Activated CD8-positive, alpha-beta T cell treated with anti-CD3 and anti-CD28 coated beads for 36 hours (primary cell): ENCODE data around the gene LHFPL3. TPM values are rescaled to one million over a fixed set of nuclear protein-coding genes. Genes with fewer than 3 reads are reported as not detected.
"Not testable (repeated sequence)": the region's sequence is repeated elsewhere in the genome, so short reads cannot be mapped to it uniquely, and the experiment has no call there.

Experiments
- ATAC-seq: fragments of 200-7000 bp; cut with Tn5 transposase; one replicate; pipeline ENCODE4 v1.10.0; 2021; ENCODE audit warnings: mild to moderate bottlenecking, moderate library complexity
- CTCF ChIA-PET: fragments of 350-600 bp; sonication (Branson Sonifier 250); formaldehyde crosslinking; loops from one replicate; lab custom pipeline; 2021; ENCODE audit warnings: antibody characterized with exemption; lab: Charles Lee
- POLR2A ChIA-PET: fragments of 350-600 bp; sonication (Branson Sonifier 250); formaldehyde crosslinking; loops from one replicate; lab custom pipeline; 2021; ENCODE audit warnings: antibody characterized with exemption; lab: Charles Lee
- DNase-seq: peaks from one replicate; pipeline ENCODE4 v3.0.0-alpha.2; 2020
- H3K27ac Mint-ChIP-seq: one replicate; pipeline ENCODE4 v1.8.0; 2021; ENCODE audit warnings: mild to moderate bottlenecking, mixed read lengths
- H3K27me3 Mint-ChIP-seq: one replicate; pipeline ENCODE4 v1.8.0; 2021; ENCODE audit warnings: mixed read lengths
- H3K36me3 Mint-ChIP-seq: one replicate; pipeline ENCODE4 v1.8.0; 2021; ENCODE audit warnings: low read depth, mixed read lengths
- H3K4me1 Mint-ChIP-seq: one replicate; pipeline ENCODE4 v1.8.0; 2021; ENCODE audit warnings: low read depth, mixed read lengths
- H3K4me3 Mint-ChIP-seq: one replicate; pipeline ENCODE4 v1.8.0; 2021; ENCODE audit warnings: mild to moderate bottlenecking, moderate library complexity, mixed read lengths
- H3K9me3 Mint-ChIP-seq: one replicate; pipeline ENCODE4 v1.8.0; 2021; ENCODE audit warnings: mixed read lengths
- CTCF ChIP-seq: fragments of 200-600 bp; IDR thresholded peaks from one replicate; pipeline ENCODE4 v1.8.0; 2022; ENCODE audit warnings: antibody characterized with exemption, mild to moderate bottlenecking
- intact Hi-C: fragments of 100-400 bp; cut with micrococcal nuclease; formaldehyde crosslinking; loops from one replicate; pipeline ENCODE4 v1.10.0; 2022
- total RNA-seq, 2 experiments: library from RNA; stranded (reverse); gene quantifications; one replicate each; pipeline ENCODE4 v1.2.3, GENCODE V29; 2021

The LHFPL3 gene
- total RNA-seq, 2 experiments from 2014 or later, result not detected

GRCh38 chr7:104569751-104570150, 241.3 kb downstream of the LHFPL3 start:
- Mint-ChIP-seq H3K4me1 (no peaks in the 10 kb centered on the region), H3K27ac (no peak overlapping the region), H3K36me3 (no peaks in the 10 kb centered on the region), H3K4me3 (no peak overlapping the region), H3K9me3 (no peaks in the 10 kb centered on the region), H3K27me3 (peaks cover 1% of the 10 kb centered on the region)
- ChIA-PET CTCF (no interaction called here), POLR2A (no interaction called here)
- DNase-seq, result no peak
- ATAC-seq, result no peak
- intact Hi-C loops, result no loop called here
- no peak for TF ChIP-seq CTCF

GRCh38 chr7:104572554-104572953, 244.2 kb downstream of the LHFPL3 start:
- DNase-seq, result no peak
- Mint-ChIP-seq H3K36me3 (no peaks in the 10 kb centered on the region), H3K27ac (no peak overlapping the region), H3K27me3 (peaks cover 1% of the 10 kb centered on the region), H3K4me1 (no peaks in the 10 kb centered on the region), H3K4me3 (no peak overlapping the region), H3K9me3 (no peaks in the 10 kb centered on the region)
- CTCF ChIA-PET, result no interaction called here
- intact Hi-C loops, result no loop called here
- no peak for ATAC-seq
- no peak for TF ChIP-seq CTCF
- POLR2A ChIA-PET, result no interaction called here

GRCh38 chr7:104584620-104585019, 256.2 kb downstream of the LHFPL3 start:
- intact Hi-C loops, result no loop called here
- ChIA-PET CTCF (no interaction called here), POLR2A (no interaction called here)
- TF ChIP-seq CTCF, result no peak
- no peak for ATAC-seq
- no peaks in the 10 kb centered on the region for H3K4me1 Mint-ChIP-seq
- peaks cover 5% of the 10 kb centered on the region for H3K9me3 Mint-ChIP-seq
- H3K36me3 Mint-ChIP-seq, result no peaks in the 10 kb centered on the region
- DNase-seq, result no peak
- H3K4me3 Mint-ChIP-seq, result no peak overlapping the region
- H3K27ac Mint-ChIP-seq, result no peak overlapping the region
- no peaks in the 10 kb centered on the region for H3K27me3 Mint-ChIP-seq

GRCh38 chr7:104595591-104595990, 267.2 kb downstream of the LHFPL3 start:
- intact Hi-C loops, H3K27me3 Mint-ChIP-seq, CTCF ChIA-PET, H3K4me3 Mint-ChIP-seq, DNase-seq, H3K9me3 Mint-ChIP-seq, H3K36me3 Mint-ChIP-seq, H3K27ac Mint-ChIP-seq, POLR2A ChIA-PET, ATAC-seq, H3K4me1 Mint-ChIP-seq: not testable (repeated sequence)

GRCh38 chr7:104603957-104604356, 275.6 kb downstream of the LHFPL3 start:
- CTCF ChIA-PET, result no interaction called here
- POLR2A ChIA-PET, result no interaction called here
- DNase-seq (no peak), ATAC-seq (no peak)
- no peaks in the 10 kb centered on the region for H3K9me3 Mint-ChIP-seq
- TF ChIP-seq CTCF, result no peak
- H3K36me3 Mint-ChIP-seq, result no peaks in the 10 kb centered on the region
- no peak overlapping the region for H3K27ac Mint-ChIP-seq
- no peak overlapping the region for H3K4me3 Mint-ChIP-seq
- intact Hi-C loops, result no loop called here
- no peaks in the 10 kb centered on the region for H3K27me3 Mint-ChIP-seq
- H3K4me1 Mint-ChIP-seq, result no peaks in the 10 kb centered on the region

GRCh38 chr7:104604706-104605105, 276.3 kb downstream of the LHFPL3 start:
- no peak for DNase-seq
- Mint-ChIP-seq H3K9me3 (no peaks in the 10 kb centered on the region), H3K4me1 (no peaks in the 10 kb centered on the region), H3K27me3 (no peaks in the 10 kb centered on the region), H3K4me3 (no peak overlapping the region), H3K27ac (no peak overlapping the region), H3K36me3 (no peaks in the 10 kb centered on the region)
- ATAC-seq, result no peak
- no peak for TF ChIP-seq CTCF
- ChIA-PET CTCF (no interaction called here), POLR2A (no interaction called here)
- intact Hi-C loops, result no loop called here
